Mucosa of descending colon (tissue), 3 donors: ENCODE measurements around the gene KRTAP1-5. TPM values are rescaled to one million over a fixed set of nuclear protein-coding genes. Genes with fewer than 3 reads are reported as not detected.

Experiments
- ATAC-seq: fragments of 200-7000 bp; cut with Tn5 transposase; one replicate; pipeline ENCODE4 v1.9.1; 2020; ENCODE audit warnings: mild to moderate bottlenecking, moderate library complexity
- DNase-seq, 3 donors: peaks; one replicate each; pipeline ENCODE4 v3.0.0-alpha.2; 2020
- H3K36me3 ChIP-seq: fragments of 200-600 bp; one replicate; pipeline ENCODE4 v1.8.0; 2021; ENCODE audit warnings: low read depth, mild to moderate bottlenecking
- H3K4me1 ChIP-seq: fragments of 200-600 bp; one replicate; pipeline ENCODE4 v1.8.0; 2021; ENCODE audit warnings: low read depth, mild to moderate bottlenecking
- H3K4me3 ChIP-seq: fragments of 200-600 bp; one replicate; pipeline ENCODE4 v1.8.0; 2021; ENCODE audit warnings: mild to moderate bottlenecking
- H3K9me3 ChIP-seq: fragments of 200-600 bp; one replicate; pipeline ENCODE4 v1.8.0; 2021; ENCODE audit warnings: mild to moderate bottlenecking
- intact Hi-C, 2 donors: fragments of 100-400 bp; cut with DNase I in 1 of 2; cut with micrococcal nuclease in 1 of 2; formaldehyde crosslinking; loops; one replicate each; pipeline versions ENCODE4 v1.11.0 to v1.11.1; 2022; cut with DNase I, micrococcal nuclease
- total RNA-seq, 3 donors: library from RNA; stranded (reverse); fragmentation: NEBNext Ultra II Directional in 2 of 3; extraction: Animal tissue kit (Norgen Biotek cat#: 25700) in 2 of 3; gene quantifications; one replicate each; pipeline versions ENCODE4 v1.2.1 to v1.2.4, GENCODE V29; 2021 to 2023
- TF ChIP-seq, protein P1 (sequence below): fragments of 200-600 bp; IDR thresholded peaks from one replicate; pipeline ENCODE4 v1.8.0; 2022; ENCODE audit warnings: antibody characterized with exemption, mild to moderate bottlenecking
- donor health status: DM: no; HTN: no; CAD: no; lungs with moderate emphysema.
- donor health status: DM: no; HTN: no; CAD: no.
- donor health status: DM: no; HTN: yes; CAD: no.

KRTAP1-5 gene
- total RNA-seq, 3 donors from 2014 or later = not detected

DNA sequence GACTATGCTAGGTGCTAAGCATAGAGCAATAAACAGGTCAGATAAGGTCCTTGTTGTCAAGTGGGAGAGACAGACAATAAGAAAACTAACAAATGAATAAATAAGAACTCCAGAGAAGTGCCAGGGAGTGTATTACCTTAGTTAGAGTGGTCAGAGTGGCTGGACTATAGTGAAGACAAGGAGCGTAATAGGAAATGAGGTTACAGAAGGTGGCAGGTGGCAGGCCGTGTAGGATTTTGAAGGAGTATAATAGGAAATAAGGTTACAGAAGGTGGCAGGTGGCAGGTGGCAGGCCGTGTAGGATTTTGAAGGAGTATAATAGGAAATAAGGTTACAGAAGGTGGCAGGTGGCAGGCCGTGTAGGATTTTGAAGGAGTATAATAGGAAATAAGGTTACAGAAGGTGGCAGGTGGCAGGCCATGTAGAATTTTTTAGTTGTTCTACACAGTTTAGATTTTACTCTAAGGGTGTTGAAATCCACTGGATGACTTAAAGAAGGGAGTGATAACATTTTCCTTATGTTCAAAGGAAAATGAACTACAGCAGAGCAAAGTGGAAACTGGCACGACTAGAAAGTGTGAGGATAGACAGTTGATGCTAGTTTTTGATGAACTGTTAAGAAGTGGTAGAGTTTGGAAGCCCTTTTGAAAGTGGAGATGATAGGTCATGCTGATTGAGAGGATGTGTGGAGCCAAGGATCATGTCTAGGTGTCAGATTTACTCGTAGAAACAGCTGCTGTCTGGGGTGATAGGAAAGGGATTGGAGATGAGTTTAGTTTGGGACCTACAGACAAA is 14.5 kb downstream of the KRTAP1-5 start:
- TF ChIP-seq, protein P1, sequence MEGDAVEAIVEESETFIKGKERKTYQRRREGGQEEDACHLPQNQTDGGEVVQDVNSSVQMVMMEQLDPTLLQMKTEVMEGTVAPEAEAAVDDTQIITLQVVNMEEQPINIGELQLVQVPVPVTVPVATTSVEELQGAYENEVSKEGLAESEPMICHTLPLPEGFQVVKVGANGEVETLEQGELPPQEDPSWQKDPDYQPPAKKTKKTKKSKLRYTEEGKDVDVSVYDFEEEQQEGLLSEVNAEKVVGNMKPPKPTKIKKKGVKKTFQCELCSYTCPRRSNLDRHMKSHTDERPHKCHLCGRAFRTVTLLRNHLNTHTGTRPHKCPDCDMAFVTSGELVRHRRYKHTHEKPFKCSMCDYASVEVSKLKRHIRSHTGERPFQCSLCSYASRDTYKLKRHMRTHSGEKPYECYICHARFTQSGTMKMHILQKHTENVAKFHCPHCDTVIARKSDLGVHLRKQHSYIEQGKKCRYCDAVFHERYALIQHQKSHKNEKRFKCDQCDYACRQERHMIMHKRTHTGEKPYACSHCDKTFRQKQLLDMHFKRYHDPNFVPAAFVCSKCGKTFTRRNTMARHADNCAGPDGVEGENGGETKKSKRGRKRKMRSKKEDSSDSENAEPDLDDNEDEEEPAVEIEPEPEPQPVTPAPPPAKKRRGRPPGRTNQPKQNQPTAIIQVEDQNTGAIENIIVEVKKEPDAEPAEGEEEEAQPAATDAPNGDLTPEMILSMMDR = no peak
- H3K36me3 ChIP-seq = no peaks in the 10 kb centered on the region
- H3K4me3 ChIP-seq = no peak overlapping the region
- intact Hi-C loops = no loop called here
- DNase-seq (no peak), ATAC-seq (no peak)
- no peaks in the 10 kb centered on the region for H3K4me1 ChIP-seq
- no peaks in the 10 kb centered on the region for H3K9me3 ChIP-seq

DNA sequence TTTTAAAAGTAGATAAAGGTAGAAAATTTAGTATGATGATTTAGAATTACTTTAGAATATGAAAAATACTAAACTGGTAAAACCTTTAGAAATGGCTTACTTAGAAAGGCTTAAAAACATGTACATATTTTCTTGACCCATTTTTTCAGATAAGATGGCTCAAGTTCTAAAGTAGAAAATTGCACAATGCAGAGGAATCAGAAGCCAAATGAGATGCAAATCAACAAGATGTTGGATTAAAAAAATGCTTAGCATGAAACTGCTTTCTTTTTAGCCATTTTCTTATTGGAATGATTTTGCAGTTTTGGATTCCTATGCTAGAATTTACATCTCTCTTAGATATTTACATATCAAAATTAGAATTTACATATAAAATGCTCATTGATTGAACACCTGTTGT is 16.6 kb downstream of the KRTAP1-5 start:
- H3K36me3 ChIP-seq = no peaks in the 10 kb centered on the region
- H3K4me3 ChIP-seq = no peak overlapping the region
- no peaks in the 10 kb centered on the region for H3K9me3 ChIP-seq
- intact Hi-C loops = no loop called here
- H3K4me1 ChIP-seq = no peaks in the 10 kb centered on the region
- TF ChIP-seq, protein P1 = no peak
- ATAC-seq = no peak
- DNase-seq = no peak

DNA sequence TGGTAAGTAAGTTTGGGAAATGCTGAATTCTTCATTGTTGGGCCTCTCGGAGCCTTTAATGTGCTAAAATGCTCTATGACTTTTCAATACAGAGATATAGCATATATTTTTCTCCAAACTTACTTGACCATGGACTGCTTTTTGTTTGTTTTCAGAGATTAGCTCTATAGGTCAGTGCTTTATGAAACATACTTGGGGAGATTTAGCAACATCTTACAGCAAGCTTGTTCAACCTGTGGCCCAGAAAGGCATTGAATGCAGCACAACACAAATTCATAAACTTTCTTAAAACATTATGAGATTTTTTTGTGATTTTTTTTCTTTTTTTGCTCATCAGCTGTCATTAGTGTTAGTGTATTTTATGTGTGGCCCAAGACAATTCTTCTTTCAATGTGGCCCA is 17.1 kb downstream of the KRTAP1-5 start:
- TF ChIP-seq, protein P1 = no peak
- ATAC-seq = no peak
- intact Hi-C loops = no loop called here

DNA sequence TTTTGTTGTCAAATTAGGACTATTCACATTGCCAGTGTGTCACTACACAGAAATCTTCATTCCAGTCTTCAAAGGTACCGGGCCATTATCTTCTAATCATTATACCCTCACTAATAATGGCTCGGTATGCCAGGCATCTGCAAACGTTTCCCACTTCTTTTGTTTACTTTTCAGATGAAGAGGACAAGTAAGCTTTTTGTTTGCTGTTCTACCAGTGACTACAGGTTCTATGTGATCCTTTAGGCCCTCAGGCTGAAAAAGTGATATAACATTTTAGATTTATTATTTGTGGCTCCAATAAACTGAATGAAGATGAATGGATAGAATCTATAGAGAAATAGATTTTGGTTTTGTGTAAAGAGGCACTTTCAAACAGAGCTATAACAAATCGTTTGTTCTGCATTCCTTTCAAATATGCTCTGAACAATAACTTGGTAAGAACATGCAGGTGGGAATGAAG is 17.7 kb downstream of the KRTAP1-5 start:
- Histone ChIP-seq H3K36me3 (no peaks in the 10 kb centered on the region), H3K4me3 (no peak overlapping the region), H3K9me3 (no peaks in the 10 kb centered on the region), H3K4me1 (no peaks in the 10 kb centered on the region)
- intact Hi-C loops = no loop called here
- no peak for DNase-seq
- no peak for ATAC-seq
- TF ChIP-seq, protein P1 = no peak

More for the DNA sequence above, 17.1 kb downstream of the KRTAP1-5 start:
- H3K9me3 ChIP-seq = no peaks in the 10 kb centered on the region
- DNase-seq = no peak
- no peaks in the 10 kb centered on the region for H3K36me3 ChIP-seq
- no peaks in the 10 kb centered on the region for H3K4me1 ChIP-seq
- no peak overlapping the region for H3K4me3 ChIP-seq

DNA sequence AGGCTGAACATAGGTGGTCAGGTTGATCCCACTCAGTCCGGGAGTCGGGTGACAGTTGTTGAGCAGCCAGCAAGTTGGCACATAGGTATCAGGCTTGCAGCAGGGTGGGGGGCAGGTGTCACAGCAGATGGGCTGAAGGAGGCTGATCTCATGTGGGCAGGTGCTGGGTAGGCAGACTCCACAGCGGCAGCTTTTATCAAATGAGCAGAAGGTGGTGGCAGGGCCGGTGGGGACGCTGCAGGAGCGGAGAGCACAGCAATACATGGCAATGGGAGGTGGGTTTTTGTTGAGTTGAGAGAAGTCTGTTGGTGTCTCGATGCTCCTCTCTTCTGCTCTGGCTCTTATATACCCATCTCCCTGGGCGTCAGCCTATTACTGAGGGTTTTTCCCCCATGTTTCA is 18.2 kb downstream of the KRTAP1-5 start, which contains the start of gene KRTAP3-1:
TSS of gene KRTAP3-1 (minus strand) at position 318 of the 400 bp plus-strand sequence. CDS start at position 264, 54 bp downstream.
- Histone ChIP-seq H3K9me3 (no peaks in the 10 kb centered on the region), H3K4me1 (no peaks in the 10 kb centered on the region), H3K4me3 (no peak within 1 kb of the TSS), H3K36me3 (no peaks in the 10 kb centered on the region)
- intact Hi-C loops = no loop called here
- TF ChIP-seq, protein P1 = no peak
- DNase-seq (no peak), ATAC-seq (no peak)
